ENCODE results near the gene BRD3.

DNA sequence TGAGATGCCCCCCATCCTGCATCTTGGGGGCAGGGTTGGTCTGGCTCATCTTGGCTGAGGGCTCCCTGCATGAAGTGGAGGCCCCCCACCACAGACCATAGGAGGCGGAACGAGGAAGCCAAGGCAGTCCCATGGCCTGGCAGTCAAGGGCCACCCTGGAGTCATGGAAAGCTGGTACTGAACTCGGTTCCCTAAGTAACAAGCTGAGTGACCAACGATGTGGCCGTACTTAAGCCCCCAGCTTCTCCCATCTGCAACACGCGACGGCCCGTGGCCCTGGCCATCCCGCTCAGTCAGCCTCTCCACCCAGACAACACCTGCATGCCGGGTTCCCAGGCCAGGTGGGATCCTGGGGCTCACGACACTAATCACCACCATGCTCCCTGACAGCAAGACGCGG lies 17.1 kb downstream of the BRD3 start:
- TF ChIP-seq KDM1A (IDR thresholded peaks at IDR 0.05; ENCODE audit: low read depth) (no peak), ZNF302 (CRISPR knock-in tag; IDR thresholded peaks at IDR 0.05) (no peak), ESRRA (IDR thresholded peaks at IDR 0.05; ENCODE audit: borderline replicate concordance, low read length) (no peak), POLR2A (IDR thresholded peaks at IDR 0.05; ENCODE audit: low read length) (no peak), FOXS1 (CRISPR knock-in tag; IDR thresholded peaks at IDR 0.05) (no peak), RAD21 (conservative IDR thresholded peaks at IDR 0.05 in 1 of 2, IDR thresholded peaks at IDR 0.05 in 1 of 2) (no peak), CHD2 (IDR thresholded peaks at IDR 0.05; ENCODE audit: low read length, partially characterized antibody) (no peak), USF2 (IDR thresholded peaks at IDR 0.05) (no peak)
- TF ChIP-seq, protein P1, sequence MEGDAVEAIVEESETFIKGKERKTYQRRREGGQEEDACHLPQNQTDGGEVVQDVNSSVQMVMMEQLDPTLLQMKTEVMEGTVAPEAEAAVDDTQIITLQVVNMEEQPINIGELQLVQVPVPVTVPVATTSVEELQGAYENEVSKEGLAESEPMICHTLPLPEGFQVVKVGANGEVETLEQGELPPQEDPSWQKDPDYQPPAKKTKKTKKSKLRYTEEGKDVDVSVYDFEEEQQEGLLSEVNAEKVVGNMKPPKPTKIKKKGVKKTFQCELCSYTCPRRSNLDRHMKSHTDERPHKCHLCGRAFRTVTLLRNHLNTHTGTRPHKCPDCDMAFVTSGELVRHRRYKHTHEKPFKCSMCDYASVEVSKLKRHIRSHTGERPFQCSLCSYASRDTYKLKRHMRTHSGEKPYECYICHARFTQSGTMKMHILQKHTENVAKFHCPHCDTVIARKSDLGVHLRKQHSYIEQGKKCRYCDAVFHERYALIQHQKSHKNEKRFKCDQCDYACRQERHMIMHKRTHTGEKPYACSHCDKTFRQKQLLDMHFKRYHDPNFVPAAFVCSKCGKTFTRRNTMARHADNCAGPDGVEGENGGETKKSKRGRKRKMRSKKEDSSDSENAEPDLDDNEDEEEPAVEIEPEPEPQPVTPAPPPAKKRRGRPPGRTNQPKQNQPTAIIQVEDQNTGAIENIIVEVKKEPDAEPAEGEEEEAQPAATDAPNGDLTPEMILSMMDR (IDR thresholded peaks at IDR 0.05) = no peak

Measured in A549 (cell line).